Activated naive CD8-positive, alpha-beta T cell treated with anti-CD3 and anti-CD28 coated beads for 36 hours (primary cell): ENCODE results near the gene SEL1L2. TPM values are rescaled to one million over a fixed set of nuclear protein-coding genes. Genes with fewer than 3 reads are reported as not detected.

Source experiments
- DNase-seq: peaks from one replicate; pipeline ENCODE4 v3.0.0; 2021
- H3K27ac Mint-ChIP-seq: one replicate; pipeline ENCODE4 v1.8.0; 2022; ENCODE audit warnings: mild to moderate bottlenecking, moderate library complexity, mixed read lengths
- H3K27me3 Mint-ChIP-seq: one replicate; pipeline ENCODE4 v1.8.0; 2022; ENCODE audit warnings: mild to moderate bottlenecking, mixed read lengths
- H3K36me3 Mint-ChIP-seq: one replicate; pipeline ENCODE4 v1.8.0; 2021; ENCODE audit warnings: mild to moderate bottlenecking, mixed read lengths
- H3K4me1 Mint-ChIP-seq: one replicate; pipeline ENCODE4 v1.8.0; 2021; ENCODE audit warnings: mixed read lengths
- H3K4me3 Mint-ChIP-seq: one replicate; pipeline ENCODE4 v1.8.0; 2022; ENCODE audit warnings: mild to moderate bottlenecking, moderate library complexity, mixed read lengths
- H3K9me3 Mint-ChIP-seq: one replicate; pipeline ENCODE4 v1.8.0; 2022; ENCODE audit warnings: mixed read lengths
- total RNA-seq, 2 experiments: library from RNA; stranded (reverse); gene quantifications; one replicate each; pipeline ENCODE4 v1.2.3, GENCODE V29; 2021

SEL1L2 gene
- total RNA-seq, 2 experiments from 2014 or later, result not detected

GRCh38 chr20:13960119-13960518 is 30.3 kb downstream of the SEL1L2 start:
- Mint-ChIP-seq H3K4me3 (no peak overlapping the region), H3K27me3 (no peaks in the 10 kb centered on the region), H3K4me1 (no peaks in the 10 kb centered on the region), H3K36me3 (no peaks in the 10 kb centered on the region), H3K9me3 (no peaks in the 10 kb centered on the region), H3K27ac (no peak overlapping the region)
- no peak for DNase-seq

DNA sequence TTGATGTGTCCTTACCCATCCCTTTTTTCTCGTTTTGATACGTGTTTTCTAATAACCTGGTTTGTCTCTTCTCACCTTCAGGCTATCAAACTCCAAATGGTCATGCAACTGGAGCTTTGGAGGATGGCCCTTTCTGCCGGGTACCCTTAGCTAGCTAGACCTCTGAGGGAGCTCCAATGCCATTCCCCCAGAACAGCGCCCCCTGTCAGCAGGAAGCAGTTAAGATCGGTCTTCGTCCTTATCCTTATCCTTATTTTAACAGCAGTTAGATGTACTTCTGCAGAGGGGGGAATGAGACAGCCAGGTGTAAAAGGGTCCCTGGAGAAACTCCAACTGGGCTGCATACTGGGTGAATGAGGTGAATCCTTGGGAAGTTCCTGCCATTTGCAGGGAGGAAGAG is 37.2 kb downstream of the SEL1L2 start:
- no peak overlapping the region for H3K27ac Mint-ChIP-seq
- H3K36me3 Mint-ChIP-seq, result no peaks in the 10 kb centered on the region
- DNase-seq, result no peak
- H3K4me3 Mint-ChIP-seq, result no peak overlapping the region
- H3K9me3 Mint-ChIP-seq, result peaks cover 3% of the 10 kb centered on the region
- peaks cover 5% of the 10 kb centered on the region for H3K27me3 Mint-ChIP-seq
- H3K4me1 Mint-ChIP-seq, result no peaks in the 10 kb centered on the region

DNA sequence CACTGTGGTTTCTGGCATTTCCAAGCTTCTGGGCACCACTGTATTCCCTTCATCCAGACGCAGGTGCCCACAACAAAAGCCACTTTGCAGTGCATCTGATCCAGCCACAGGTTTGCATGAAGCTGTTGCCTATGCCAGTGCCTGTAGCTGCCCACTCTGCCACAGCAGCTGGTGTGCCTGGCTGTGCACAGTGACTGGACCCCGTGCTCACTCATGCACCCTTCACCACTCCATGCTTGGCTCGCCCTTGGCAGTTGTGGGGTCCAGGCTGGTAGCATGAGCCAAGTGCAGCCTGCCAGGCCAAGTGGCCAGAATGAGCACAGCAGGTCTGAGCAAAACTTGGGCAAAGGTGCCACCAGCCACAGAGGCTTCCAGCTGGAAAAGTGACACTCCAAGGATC is 42.7 kb downstream of the SEL1L2 start:
- Mint-ChIP-seq H3K4me1 (no peaks in the 10 kb centered on the region), H3K27me3 (peaks cover 3% of the 10 kb centered on the region), H3K4me3 (no peak overlapping the region)

GRCh38 chr20:13941031-13941430 is 49.4 kb downstream of the SEL1L2 start:
- Mint-ChIP-seq H3K4me3 (no peak overlapping the region), H3K4me1 (no peaks in the 10 kb centered on the region), H3K36me3 (no peaks in the 10 kb centered on the region), H3K27me3 (peaks cover 9% of the 10 kb centered on the region), H3K27ac (no peak overlapping the region), H3K9me3 (no peaks in the 10 kb centered on the region)
- DNase-seq, result no peak

More for the DNA sequence above, 42.7 kb downstream of the SEL1L2 start:
- no peak for DNase-seq
- H3K9me3 Mint-ChIP-seq, result peaks cover 1% of the 10 kb centered on the region
- H3K36me3 Mint-ChIP-seq, result no peaks in the 10 kb centered on the region
- no peak overlapping the region for H3K27ac Mint-ChIP-seq

DNA sequence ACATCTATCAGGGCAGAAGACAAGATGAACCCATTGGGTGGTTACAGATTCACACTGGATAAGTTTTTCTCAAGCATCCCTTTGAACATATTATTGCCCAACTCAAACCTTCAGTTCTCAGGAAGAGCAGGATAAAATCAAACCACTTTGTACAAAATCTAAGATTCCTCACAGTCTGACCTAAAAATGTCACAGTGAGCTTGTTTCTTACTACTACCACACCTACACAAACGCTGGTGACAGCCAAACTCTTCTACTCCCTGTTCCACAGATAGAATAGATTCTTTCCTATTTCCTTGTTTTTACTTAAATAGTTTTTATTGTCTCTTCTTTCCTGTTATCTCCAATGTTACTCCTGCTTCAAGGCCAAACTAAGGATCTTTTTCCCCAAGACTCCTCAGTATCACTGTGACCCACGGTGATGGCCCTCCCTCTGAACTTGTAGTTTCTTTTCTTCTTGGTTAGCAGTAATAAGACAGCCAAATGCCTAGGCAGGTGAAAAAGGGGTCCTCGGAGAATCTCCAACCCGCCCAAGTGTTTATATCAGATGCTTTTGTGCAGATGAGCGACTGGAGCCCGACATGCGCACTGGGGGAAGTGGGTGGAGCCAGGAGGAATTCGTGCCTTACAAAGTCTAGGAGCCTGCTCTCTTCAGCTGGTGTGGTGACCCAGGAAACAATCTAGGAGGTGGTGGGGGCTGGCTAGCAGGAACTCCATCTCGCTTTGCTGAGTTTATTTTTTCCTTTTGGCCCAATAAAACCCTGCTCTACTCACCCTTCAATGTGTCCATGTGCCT is 53.4 kb downstream of the SEL1L2 start:
- H3K27ac Mint-ChIP-seq, result no peak overlapping the region
- no peaks in the 10 kb centered on the region for H3K36me3 Mint-ChIP-seq
- peaks cover 6% of the 10 kb centered on the region for H3K27me3 Mint-ChIP-seq
- DNase-seq, result no peak
- no peaks in the 10 kb centered on the region for H3K4me1 Mint-ChIP-seq
- no peak overlapping the region for H3K4me3 Mint-ChIP-seq
- no peaks in the 10 kb centered on the region for H3K9me3 Mint-ChIP-seq

DNA sequence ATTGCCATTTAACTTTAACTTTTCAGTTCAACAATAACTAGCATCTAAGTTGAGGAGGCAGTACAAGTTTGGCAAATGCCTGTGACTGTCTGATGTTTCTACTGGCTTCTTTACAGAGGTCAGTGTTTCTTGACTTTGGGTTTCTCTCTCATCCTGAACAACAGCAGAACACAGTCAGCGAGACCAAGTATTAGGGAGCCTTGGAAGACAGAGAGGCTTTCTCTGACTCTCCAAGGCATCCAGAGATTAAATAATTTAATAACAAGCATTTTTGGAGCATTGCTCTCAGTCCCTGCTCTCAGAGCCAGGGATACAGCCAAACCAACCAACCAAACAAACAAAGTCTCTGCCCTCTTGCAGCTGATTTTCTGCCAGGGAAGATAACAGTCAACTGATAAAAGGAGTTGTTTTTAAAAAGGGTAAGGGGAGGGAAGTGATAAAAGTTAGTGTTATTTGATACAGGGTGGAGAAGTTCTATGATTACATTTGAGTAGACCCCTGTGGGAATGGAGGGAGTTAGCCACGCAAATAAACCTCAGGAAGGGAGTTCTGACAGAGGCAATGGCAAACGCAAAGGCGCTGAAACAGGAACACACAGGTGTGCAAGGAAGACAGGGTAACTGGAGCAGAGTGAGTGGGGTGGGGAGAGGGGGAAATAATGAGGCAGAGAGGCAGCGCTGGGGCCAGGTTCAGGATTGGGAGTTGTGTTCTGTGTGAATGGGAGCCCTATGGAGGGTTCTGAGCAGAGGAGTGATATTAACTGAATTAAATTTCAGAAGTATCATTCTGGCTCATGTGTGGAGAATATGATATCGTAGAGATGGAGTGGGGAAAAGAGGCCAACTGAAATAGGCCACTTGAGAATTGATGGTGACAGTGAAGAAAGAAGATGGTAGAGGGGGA is 55.2 kb downstream of the SEL1L2 start:
- H3K4me3 Mint-ChIP-seq, result no peak overlapping the region
- H3K27me3 Mint-ChIP-seq, result peaks cover 1% of the 10 kb centered on the region
- no peaks in the 10 kb centered on the region for H3K9me3 Mint-ChIP-seq
- H3K27ac Mint-ChIP-seq, result no peak overlapping the region
- H3K36me3 Mint-ChIP-seq, result no peaks in the 10 kb centered on the region
- DNase-seq, result no peak
- H3K4me1 Mint-ChIP-seq, result no peaks in the 10 kb centered on the region

DNA sequence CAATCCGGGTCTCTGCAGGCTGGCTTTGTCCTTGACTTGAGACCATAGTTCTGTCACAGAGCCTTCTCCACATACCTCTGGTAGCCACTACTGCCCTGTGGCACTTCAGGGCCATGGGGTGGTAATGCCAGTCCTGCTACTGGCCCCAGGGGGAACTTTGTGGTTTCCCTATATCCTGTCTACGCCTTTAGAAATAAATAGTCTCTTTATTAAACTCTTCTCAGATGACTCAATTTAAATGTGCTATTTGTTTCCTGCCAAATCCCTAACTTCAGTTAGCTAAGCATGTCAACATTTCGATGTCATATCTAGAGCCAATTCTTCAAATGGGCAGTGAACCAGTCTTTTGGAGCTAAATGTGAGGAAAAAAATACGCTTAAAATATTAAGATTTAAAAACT is 60.1 kb downstream of the SEL1L2 start:
- no peak for DNase-seq
- Mint-ChIP-seq H3K27me3 (no peaks in the 10 kb centered on the region), H3K27ac (no peak overlapping the region), H3K36me3 (no peaks in the 10 kb centered on the region), H3K4me1 (no peaks in the 10 kb centered on the region), H3K9me3 (no peaks in the 10 kb centered on the region), H3K4me3 (no peak overlapping the region)

DNA sequence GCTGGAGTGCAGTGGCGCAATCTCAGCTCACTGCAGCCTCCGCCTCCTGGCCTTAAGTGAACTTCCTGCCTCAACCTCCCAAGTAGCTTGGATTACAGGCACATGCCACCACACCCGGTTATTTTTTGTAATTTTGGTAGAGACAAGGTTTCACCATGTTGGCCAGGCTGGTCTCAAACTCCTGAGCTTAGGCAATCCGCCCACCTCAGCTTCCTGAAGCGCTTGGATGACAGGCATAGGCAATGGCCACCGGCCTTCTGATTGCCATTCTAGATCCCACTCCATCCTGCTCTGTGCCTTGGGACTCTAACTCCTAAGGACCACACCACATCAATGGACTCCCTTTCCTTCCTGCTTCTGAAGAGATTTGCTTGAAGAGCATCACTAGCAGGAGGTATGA is 60.6 kb downstream of the SEL1L2 start:
- Mint-ChIP-seq H3K4me1 (no peaks in the 10 kb centered on the region), H3K27me3 (no peaks in the 10 kb centered on the region), H3K36me3 (no peaks in the 10 kb centered on the region), H3K27ac (no peak overlapping the region), H3K4me3 (no peak overlapping the region), H3K9me3 (no peaks in the 10 kb centered on the region)
- no peak for DNase-seq

GRCh38 chr20:13928901-13929300 is 61.5 kb downstream of the SEL1L2 start:
- H3K4me1 Mint-ChIP-seq, result no peaks in the 10 kb centered on the region
- DNase-seq, result no peak
- H3K27ac Mint-ChIP-seq, result no peak overlapping the region
- H3K36me3 Mint-ChIP-seq, result no peaks in the 10 kb centered on the region
- no peaks in the 10 kb centered on the region for H3K9me3 Mint-ChIP-seq
- H3K4me3 Mint-ChIP-seq, result no peak overlapping the region
- H3K27me3 Mint-ChIP-seq, result no peaks in the 10 kb centered on the region

GRCh38 chr20:13927171-13927570 is 63.2 kb downstream of the SEL1L2 start:
- H3K4me3 Mint-ChIP-seq, result no peak overlapping the region
- no peak for DNase-seq
- H3K27ac Mint-ChIP-seq, result no peak overlapping the region
- no peaks in the 10 kb centered on the region for H3K36me3 Mint-ChIP-seq
- no peaks in the 10 kb centered on the region for H3K4me1 Mint-ChIP-seq
- H3K27me3 Mint-ChIP-seq, result no peaks in the 10 kb centered on the region
- H3K9me3 Mint-ChIP-seq, result no peaks in the 10 kb centered on the region

GRCh38 chr20:13922241-13922640 is 68.2 kb downstream of the SEL1L2 start:
- no peak overlapping the region for H3K27ac Mint-ChIP-seq

DNA sequence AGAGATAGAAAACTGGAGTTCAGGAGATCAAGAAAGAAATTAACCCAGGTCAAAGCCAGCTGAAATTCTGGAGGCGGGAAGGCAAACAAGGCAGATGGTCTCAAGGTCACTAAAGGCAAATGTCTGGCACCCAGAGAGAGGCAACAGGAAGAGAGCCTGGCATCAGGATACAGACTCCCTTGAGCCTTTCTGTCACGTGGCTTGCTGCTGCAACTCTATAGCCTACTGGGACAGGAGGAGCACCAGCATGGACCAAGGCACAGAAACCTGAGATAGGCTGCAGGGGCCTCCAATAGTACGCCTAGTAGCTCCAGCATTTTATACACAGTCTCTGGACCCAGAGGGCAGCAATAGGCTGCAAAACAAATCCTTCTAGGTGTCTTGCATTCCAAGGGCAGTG is 75.1 kb downstream of the SEL1L2 start:
- Mint-ChIP-seq H3K4me1 (peaks cover 2% of the 10 kb centered on the region), H3K36me3 (no peaks in the 10 kb centered on the region), H3K27ac (no peak overlapping the region), H3K9me3 (no peaks in the 10 kb centered on the region), H3K4me3 (no peak overlapping the region), H3K27me3 (peaks cover 7% of the 10 kb centered on the region)
- no peak for DNase-seq

More at GRCh38 chr20:13922241-13922640, 68.2 kb downstream of the SEL1L2 start:
- no peaks in the 10 kb centered on the region for H3K27me3 Mint-ChIP-seq
- H3K36me3 Mint-ChIP-seq, result no peaks in the 10 kb centered on the region
- peaks cover under 1% of the 10 kb centered on the region for H3K4me1 Mint-ChIP-seq
- no peaks in the 10 kb centered on the region for H3K9me3 Mint-ChIP-seq
- no peak overlapping the region for H3K4me3 Mint-ChIP-seq
- no peak for DNase-seq

GRCh38 chr20:13913572-13913971 is 76.8 kb downstream of the SEL1L2 start:
- peaks cover 7% of the 10 kb centered on the region for H3K27me3 Mint-ChIP-seq
- H3K36me3 Mint-ChIP-seq, result no peaks in the 10 kb centered on the region
- H3K27ac Mint-ChIP-seq, result no peak overlapping the region
- H3K9me3 Mint-ChIP-seq, result no peaks in the 10 kb centered on the region
- peaks cover 2% of the 10 kb centered on the region for H3K4me1 Mint-ChIP-seq
- no peak overlapping the region for H3K4me3 Mint-ChIP-seq
- DNase-seq, result no peak

- Mint-ChIP-seq H3K27ac (no peak overlapping the region), H3K4me3 (no peak overlapping the region), H3K27me3 (peaks cover 7% of the 10 kb centered on the region), H3K4me1 (peaks cover 2% of the 10 kb centered on the region), H3K9me3 (no peaks in the 10 kb centered on the region), H3K36me3 (no peaks in the 10 kb centered on the region)
- no peak for DNase-seq
Measured at GRCh38 chr20:13913131-13913530, 77.3 kb downstream of the SEL1L2 start.

GRCh38 chr20:13910492-13910891 is 79.9 kb downstream of the SEL1L2 start:
- Mint-ChIP-seq H3K36me3 (no peaks in the 10 kb centered on the region), H3K27ac (no peak overlapping the region), H3K27me3 (no peaks in the 10 kb centered on the region), H3K4me1 (no peaks in the 10 kb centered on the region), H3K4me3 (no peak overlapping the region), H3K9me3 (no peaks in the 10 kb centered on the region)
- DNase-seq, result no peak
